GM21447 (cell line): Measurements from ENCODE around the gene PXMP4.

ENCODE experiments used
- ATAC-seq: cut with Tn5 transposase; IDR thresholded peaks from one replicate; pipeline ENCODE4 v1.9.1; 2021; ENCODE audit not compliant: unreplicated experiment

Gene PXMP4

GRCh38 chr20:33670715-33671499 is 49.2 kb downstream of the PXMP4 start:
- no peak for ATAC-seq

GRCh38 chr20:33669873-33670640 is 50.1 kb downstream of the PXMP4 start:
- no peak for ATAC-seq

- ATAC-seq: no peak
Measured at GRCh38 chr20:33669224-33669623, 50.9 kb downstream of the PXMP4 start.

GRCh38 chr20:33668466-33669155 is 51.5 kb downstream of the PXMP4 start:
- ATAC-seq: no peak

GRCh38 chr20:33667676-33668465 is 52.2 kb downstream of the PXMP4 start:
- peak; percentile 35 for ATAC-seq

GRCh38 chr20:33667245-33667675 is 52.9 kb downstream of the PXMP4 start:
- peak; percentile 13 for ATAC-seq

GRCh38 chr20:33666293-33667244 is 53.5 kb downstream of the PXMP4 start, which contains the start of gene ACTL10:
TSS of gene ACTL10 (plus strand) at chr20:33666943. CDS start at chr20:33667498, 555 bp downstream.
- peak; percentile 70 for ATAC-seq

- ATAC-seq: no peak
Measured at GRCh38 chr20:33664762-33665144, 55.4 kb downstream of the PXMP4 start.

- no peak for ATAC-seq
Measured at GRCh38 chr20:33664085-33664761, 55.9 kb downstream of the PXMP4 start.

GRCh38 chr20:33663161-33664084 is 56.7 kb downstream of the PXMP4 start:
- ATAC-seq: peak; percentile 40

- ATAC-seq: no peak
Measured at GRCh38 chr20:33662172-33662571, 57.9 kb downstream of the PXMP4 start, which contains the start of gene C20orf144. TSS of gene C20orf144 (plus strand) at chr20:33662327. CDS start at chr20:33662346, 19 bp downstream.

- no peak for ATAC-seq
Measured at GRCh38 chr20:33660685-33661058, 59.4 kb downstream of the PXMP4 start.

GRCh38 chr20:33660035-33660684 is 60.0 kb downstream of the PXMP4 start:
- no peak for ATAC-seq

GRCh38 chr20:33659341-33660034 is 60.6 kb downstream of the PXMP4 start:
- ATAC-seq: no peak

GRCh38 chr20:33658929-33659328 is 61.2 kb downstream of the PXMP4 start:
- ATAC-seq: no peak

GRCh38 chr20:33658510-33658909 is 61.6 kb downstream of the PXMP4 start:
- ATAC-seq: no peak

- no peak for ATAC-seq
Measured at GRCh38 chr20:33657704-33658095, 62.4 kb downstream of the PXMP4 start.
